LoVo (cell line): ENCODE data around the gene IL26.
"Not testable (repeated sequence)": the region's sequence is repeated elsewhere in the genome, so short reads cannot be mapped to it uniquely, and the experiment has no call there.

Source experiments
- DNase-seq: peaks from one replicate; pipeline ENCODE4 v3.0.0-alpha.2; 2016; ENCODE audit warnings: low spot score

IL26 gene

DNA sequence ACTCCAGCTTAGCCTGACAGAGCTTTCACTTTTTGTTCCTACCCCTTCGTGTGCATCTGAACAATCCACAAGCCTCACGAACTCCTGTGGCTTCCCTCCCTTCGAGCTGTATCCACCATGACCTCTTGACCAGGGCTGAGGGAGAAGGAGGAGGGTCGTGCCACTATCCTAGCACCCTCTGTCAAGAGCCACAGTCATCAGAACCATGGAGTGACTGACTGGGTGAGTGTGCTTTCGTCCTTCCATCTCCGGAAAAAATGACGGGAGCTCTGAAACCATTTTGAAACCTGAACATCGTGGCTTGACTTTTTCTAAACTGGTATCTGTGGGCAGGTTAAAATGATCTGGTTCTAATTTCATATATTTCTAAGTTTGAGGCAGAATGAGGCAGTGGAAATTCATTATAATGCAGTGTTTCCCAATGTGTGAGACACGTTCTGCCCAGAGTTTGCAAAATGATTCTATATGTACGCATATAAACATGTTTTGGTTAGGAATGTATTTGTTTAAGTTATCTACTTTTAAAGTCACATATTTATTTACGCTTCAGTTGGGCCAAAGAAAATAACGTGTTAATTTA is 27.0 kb downstream of the IL26 start:
- no peak for DNase-seq

DNA sequence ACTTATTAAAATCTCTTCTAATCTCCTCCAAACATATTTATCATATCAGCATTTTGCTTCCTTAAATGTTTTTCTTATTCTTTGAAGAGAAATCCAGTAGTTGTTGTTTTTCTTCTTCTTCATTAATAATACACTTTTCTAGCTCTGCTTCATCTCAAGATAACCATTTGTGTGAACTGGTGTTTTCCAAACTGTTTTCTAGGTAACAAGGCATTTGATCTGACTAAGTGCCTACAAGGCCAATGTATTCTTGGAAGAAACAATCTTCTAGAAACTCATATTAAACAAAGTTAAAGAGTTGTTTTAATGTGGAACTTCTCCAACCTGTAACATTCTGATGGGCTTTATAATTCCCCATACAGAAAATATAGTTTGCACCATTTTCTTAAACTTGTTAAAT is 35.3 kb downstream of the IL26 start:
- no peak for DNase-seq

DNA sequence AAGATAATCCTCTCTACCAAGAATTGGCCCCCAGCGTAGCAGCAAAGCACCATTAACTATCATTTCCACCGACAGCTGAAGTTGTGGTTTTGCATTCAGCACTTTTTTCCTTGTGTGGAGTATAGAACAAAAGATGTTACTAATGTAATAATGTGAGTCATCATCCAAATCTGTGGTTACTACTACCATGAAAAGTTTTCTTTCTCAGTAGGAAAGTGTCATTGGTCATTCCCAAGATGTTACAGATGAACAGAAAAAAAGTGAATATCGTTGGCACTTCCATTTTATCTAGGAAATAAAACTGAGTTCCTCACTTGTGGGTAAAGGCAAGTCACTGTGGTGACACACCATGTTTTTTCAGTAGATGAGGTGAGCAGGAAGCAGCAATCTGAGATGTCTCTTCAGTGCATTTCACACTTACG is 35.8 kb downstream of the IL26 start:
- peak; percentile 27 for DNase-seq

DNA sequence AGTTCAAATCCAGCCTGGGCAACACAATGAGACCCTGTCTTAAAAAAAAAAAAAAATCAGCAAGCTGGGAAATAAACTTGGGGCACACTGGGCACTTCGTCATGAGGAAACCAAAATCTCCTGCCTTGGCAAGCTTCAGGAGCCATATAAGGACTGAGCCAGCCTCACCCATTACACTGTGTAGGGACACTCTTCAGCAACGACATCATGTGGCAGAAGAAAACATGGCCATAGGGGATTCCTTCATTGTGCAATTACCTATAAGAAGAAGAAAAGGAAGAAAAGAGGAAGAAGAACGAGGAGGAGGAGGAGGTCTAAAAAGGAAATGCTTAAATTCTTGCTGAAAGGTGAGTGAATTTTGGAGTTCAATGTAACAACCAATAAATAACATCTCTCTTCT is 40.0 kb downstream of the IL26 start:
- DNase-seq = no peak

DNA sequence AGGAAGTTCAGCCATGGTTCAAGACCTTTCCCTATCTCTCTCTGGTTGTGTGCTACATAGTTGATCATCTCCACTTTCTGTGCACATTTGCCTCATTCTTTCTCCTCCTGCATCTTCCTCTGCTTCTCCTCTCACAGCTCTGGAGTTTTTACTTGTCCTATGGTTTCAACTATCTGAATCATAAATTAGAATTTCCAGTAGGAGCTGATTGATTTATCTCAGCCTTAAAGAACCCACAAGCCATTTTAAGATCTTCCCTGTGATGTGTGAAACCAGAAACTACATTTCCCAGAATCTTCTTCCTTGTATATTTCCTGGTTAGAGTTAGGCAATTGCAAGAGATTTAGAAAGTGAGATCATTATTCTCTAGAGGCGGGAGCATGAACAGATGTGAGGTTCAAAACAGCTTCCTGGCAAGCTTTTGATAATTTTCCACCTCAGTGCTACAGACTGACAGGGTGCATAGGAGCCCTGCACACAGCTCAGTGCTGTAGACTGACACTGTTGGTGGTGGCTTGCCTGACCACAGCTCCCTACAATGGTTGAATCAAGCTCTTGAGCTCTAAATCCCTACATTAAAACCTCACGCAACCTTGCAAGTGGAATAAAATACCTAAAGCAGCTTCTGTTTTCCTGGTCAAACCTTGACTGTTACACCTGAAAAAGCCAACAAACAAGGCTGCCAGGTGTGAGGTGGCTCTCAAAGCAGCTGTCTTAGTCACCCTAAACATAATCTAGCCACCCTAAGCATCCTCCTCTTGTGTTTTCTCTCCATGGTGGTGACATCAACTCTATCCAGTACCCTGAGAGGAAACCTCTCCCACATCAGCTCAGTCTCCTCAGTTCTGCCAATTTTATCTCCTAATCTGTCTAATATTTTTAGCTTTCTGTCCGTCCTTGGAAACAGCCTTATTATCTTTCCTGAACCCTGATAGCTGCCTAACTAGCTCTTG is 44.5 kb downstream of the IL26 start:
- DNase-seq = no peak

DNA sequence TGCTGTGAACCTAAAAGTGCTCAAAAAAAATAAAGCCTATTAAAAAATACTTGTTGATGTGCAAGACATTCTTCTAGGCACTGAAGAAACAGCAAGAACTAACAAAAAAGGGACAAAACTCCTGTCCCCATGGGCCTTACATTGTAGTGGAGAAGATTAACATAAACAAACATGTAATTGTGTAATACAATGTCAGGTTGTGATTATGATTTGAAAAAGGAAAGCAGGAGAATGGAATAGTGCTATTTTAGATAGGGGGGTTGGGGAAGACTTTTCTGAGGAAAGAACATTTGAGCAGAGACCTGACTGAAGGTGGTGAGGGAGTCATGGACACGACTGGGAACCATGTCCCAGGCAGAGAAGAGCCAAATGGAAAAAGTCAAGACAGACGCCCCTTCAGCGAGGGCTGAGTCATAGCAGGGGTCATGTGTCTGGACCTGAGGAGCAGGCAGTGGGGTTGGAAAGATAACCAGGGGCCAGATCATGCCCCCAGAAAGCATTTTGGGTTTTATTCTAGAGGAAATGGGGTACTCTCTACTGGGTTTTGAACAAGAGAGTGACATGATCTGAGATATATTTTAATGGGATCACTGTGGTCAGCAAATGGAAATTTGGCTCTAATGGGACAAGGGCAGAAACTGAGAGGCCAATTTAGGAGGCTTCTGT is 46.7 kb downstream of the IL26 start:
- no peak for DNase-seq

DNA sequence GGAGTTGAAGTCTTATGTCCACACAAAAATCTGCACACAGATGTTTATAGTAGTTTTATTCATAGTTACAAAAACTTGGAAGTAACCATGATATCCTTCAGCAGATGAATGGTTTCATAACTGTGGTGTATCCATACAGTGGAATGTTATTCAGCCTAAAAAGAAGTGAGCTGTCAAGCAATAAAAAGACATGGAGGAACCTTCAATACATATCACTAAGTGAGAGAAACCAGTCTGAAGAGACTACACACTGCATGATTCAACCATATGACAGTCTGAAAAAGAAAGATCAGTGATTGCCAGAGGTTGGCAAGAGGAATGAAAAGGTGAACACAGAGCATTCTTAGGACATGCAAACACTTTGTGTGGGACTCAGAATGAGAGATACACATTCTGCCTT is 47.4 kb downstream of the IL26 start:
- DNase-seq = no peak

DNA sequence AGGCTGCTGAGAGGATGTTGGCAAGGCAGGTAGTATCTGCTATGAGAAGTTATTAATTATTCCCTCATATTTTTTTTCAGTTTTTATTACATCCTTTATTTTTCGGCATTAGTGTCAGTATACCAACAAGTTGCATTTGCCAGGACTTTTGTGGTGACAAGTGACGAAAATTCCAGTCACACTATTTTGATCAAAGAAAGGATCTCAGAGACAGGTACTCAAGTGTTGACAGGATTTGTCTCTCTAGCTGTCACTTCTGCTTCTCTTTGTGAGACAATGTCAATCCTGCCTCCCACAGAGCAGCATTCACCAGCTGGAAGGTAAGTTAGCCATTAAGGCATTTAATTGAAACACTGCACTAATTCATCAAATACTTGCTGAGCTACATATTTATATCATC is 48.0 kb downstream of the IL26 start:
- DNase-seq = no peak

DNA sequence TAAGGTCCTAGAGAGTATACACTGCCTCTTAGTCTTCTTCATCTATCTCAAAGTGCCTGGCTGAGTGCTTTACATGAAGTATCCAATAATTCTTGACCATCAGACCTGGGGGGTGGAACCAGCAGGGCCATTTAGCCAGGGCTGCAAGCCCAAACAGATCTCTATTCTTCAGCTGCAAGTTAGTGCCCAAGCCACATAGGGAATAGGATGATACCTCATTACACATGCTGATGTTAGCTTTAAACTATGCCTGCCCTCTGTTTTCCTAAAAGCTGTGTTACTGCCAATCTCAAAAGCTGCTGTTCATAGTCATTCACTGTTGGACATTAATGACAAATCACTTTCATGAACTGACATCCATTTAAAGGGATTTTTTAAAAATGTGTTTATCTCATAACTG is 49.4 kb downstream of the IL26 start:
- DNase-seq = no peak

DNA sequence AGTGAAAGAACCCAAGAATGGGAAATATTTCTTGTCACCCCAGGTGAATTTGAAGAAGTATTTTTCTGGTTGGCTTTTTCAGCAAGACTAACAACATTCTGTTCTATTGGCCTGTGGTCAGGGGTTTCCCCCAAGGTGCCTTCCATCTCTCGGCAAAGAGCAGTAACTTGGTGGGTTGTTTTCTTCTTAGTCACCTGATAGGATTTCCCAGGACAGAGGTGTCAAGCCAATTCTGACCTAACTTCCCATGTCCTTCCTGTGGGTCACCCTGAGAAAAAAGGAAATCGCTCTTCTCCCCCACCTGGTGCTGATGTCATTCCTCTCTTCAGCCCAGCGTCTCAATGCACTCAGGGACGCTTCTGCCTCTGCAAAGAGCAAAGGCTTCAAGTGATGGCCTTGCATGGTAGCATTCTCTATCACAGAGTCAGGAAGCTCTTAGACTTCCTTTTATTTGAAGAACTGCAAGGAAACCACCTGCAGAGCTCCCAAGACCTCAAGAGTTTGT is 50.0 kb downstream of the IL26 start:
- DNase-seq = no peak

DNA sequence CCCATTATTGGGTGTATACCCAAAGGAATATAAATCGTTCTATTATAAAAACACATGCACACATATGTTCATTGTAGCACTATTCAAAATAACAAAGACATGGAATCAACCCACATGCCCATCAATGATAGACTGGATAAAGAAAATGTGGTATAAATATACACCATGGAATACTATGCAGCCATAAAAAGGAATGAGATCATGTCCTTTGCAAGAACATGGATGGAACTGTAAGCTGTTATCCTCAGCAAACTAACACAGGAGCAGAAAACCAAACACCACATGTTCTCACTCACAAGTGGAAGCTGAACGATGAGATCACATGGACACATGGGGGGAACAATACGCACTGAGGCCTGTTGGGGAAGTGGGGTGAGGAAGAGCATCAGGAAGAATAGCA is 50.8 kb downstream of the IL26 start:
- DNase-seq = not testable (repeated sequence)

DNA sequence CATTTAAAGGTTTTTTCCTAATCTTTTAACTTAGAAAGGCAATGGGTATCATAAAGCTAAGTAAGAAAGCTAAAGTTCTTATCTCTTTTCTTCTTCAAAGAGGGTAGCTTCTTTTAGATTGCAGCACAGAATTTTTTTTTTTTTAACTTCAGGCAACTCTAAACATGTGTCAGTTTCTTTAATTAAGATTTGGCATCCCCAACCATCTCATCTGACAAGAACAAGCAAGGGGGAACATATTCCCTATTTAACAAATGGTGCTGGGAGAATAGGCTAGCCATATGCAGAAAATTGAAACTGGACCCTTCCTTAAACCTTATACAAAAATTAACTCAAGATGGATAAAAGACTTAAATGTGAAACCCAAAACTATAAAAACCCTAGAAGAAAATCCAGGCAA is 51.8 kb downstream of the IL26 start:
- no peak for DNase-seq

DNA sequence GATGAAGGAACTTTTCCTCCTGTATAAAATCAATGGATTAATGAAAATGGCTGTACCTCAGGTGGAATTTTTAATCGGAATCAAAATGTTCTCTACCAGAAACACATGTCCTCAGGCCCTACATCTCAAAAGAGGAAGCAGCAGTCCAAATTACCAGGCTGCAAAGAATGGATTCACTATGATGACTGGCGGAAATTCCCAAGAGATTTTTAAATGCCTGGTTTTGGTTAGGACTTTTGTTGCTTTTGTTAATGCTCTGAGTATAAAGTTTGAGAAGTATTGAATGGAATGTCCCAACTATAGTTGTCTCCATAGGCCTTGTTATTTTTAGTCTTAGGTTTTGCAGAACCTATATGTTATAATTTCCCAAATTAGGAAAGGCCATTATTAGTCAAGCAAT is 54.9 kb downstream of the IL26 start:
- no peak for DNase-seq

DNA sequence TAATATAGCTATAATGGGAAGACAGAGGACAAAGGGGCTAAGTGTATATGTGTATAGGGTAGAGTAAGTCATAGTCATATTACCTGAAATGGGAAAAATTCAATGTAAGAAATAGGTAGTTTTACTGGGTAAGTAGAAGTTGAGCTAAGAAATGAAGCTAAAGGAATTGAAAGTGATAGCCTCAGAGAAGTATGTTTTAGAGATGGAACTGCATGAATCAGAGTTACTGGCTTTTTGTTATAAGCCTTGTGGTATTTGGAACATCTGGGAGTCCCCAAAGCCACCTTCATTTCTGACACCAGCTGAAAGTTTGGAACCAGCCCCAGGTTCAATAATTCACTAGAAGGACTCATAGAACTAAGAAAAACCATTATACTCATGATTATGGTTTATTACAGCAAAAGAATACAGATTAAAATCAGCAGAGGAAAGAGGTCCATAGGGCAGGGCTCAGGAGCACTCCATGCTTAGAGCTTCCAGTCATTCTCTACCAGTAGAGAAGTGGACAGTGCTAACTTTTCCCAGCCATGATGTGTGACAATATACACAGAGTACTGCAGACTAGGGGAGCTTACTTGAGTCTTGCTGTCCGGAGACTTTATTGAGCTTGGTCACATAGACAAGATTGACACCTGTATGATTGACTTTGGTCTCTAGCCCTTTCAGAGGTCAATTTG is 56.3 kb downstream of the IL26 start:
- no peak for DNase-seq

DNA sequence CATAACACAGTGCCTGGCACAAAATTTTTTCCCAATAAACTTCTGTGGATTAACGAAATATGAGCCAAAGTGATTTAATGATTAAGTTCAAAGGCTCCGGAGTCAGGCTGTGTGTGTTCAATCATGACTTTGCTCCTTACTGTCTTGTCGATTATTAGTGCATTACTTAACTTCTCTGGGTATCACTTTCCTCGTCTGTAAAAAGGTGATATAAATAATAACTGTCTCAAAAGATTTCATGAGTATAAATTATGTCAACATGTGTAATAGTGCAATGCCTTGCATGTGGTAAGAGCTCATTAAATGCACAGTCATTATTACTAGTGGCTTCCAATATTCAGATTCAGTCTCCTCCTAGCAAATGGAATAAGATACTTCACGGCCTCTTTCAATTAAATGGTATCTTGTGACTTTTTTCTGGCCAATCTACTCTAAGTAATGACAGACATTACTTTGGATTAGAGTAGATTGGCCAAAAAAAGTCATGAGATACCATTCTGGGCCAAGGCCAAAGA is 59.2 kb downstream of the IL26 start:
- DNase-seq = no peak

DNA sequence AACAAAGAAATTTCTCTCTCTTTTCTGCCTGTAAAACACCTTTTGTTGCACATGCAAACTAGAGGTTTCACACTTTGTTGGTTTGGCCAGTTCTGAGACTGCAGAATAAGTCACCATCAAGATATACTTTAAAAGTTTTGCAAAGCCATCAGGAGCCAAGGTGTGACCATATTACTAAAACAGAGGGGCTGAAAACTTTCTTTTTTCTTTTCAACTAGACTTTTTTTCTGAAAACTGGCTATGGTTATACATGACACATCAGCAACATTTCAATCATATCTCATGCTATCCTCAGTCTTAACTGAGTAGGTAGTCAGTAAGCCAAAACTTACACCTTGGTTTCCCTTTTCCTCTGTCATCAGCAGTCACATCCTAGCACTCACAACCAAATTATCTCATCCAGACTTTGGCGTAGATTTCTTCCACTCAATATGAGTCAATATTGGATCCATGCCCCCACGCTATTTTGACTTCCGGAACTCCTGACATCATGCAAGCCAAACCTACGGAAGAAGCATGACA is 62.0 kb downstream of the IL26 start:
- no peak for DNase-seq

DNA sequence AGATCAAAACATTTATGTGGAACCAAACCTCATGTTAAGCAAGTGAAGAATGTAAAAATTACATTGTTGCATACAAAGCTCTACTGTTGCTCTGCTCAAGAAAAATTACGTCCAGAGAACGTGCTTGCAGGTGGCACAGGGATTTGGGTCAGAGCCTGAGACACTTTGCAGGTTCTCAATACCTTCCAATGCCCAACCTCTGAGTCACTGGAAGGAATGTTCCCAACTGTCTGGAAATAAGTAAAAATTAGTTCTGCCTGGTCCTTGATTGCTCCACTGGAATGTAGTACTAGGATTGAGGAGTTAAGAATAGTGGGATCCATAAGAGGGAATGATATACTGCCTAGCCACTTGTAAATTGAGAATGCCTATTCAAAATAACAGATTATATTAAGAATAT is 63.2 kb downstream of the IL26 start:
- DNase-seq = no peak

DNA sequence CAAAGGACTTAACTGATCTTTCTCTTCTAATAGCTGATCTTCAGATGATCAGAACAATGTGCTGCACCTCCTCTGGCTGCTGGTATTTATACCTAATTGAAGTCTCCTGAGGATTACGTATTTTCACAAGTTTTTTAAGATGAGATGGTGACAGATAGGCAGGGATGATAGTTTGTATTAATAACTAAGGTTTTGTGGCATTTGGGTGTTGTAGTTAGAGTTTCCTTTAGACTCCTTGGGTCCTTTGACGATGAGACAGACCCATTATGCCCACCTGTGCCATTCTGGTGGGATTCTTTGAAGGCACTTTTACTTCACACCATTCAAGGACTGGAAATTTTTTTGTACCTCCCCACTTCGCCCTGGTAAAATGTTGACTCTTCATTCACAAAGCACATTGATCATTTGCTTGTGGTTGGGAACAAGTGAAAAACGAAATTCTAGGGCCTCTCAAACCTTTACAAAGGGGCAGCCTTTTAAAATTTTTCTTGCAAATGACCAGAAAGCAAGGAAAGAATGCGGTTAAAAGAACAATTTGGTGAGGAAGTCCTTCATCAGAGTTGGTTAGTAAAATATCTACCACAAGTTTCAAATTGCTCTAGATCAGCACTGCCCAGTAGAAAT is 65.8 kb downstream of the IL26 start, which contains the start of gene IFNG:
TSS of gene IFNG (minus strand) at position 60 of the 624 bp plus-strand sequence. CDS start 125 bp downstream, outside the sequence.
- no peak for DNase-seq

DNA sequence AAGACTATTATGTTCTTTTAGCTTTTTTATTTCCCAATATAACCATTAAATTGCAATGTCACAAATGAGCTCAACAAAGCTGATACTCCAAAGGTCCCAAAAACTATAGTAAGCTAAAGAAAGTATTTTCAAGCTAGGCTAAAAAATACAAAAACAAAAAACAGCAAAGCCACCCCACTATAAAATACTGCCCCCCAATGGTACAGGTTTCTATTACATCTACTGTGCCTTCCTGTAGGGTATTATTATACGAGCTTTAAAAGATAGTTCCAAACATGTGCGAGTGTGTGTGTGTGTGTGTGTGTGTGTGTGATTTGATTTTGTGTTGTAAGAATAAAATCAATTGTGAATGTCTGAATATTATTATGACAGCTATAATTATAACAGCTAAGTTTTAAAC is 67.2 kb downstream of the IL26 start:
- no peak for DNase-seq

DNA sequence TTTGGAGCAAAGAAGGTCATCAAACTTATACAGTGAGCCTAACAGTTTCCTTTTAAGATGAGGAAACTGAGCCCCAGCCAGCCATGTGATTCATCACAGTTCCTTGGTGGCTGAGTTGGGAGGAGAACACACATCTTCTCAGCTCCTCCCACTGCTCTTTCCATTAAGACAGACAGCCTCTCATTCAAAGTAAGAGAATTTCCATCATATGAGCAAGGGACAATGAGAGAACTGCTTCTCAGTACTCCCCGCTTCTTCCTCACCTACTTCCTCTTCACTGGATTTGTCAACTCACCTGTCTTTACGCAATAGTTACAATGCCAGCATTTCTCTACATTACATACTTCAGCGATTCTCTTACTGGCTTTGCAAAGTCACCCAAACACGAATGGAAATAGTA is 68.2 kb downstream of the IL26 start:
- no peak for DNase-seq

DNA sequence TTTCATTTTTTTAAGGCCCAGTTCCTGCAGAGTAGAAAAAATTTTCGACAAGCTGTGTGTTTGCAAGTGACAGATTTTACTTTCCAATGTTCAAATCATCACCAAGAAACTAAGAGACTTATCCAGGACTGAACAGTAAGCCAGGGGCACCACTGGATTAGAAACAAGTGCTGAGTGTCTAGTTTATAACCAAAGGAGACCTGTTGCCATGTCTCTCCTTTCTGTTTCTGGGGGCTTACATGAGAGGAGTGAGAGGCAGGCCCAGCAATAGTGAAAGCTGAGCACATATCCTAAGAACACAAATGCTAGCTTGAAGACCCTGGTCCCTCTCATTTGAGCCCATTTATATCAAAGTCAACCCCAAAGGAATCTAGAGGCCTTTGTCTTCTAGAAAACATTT is 69.0 kb downstream of the IL26 start:
- no peak for DNase-seq
